GM12892 (cell line): ENCODE results near the gene NUBPL.

ENCODE experiments used
- POLR2A ChIP-seq: IDR thresholded peaks from 2 replicates; pipeline ENCODE4 v1.6.1; 2011; ENCODE audit warnings: low read depth, low read length, control low read depth
- POLR2AphosphoS5 ChIP-seq: IDR thresholded peaks from 2 replicates; pipeline ENCODE4 v1.6.1; 2011; ENCODE audit warnings: low read depth, low read length, control low read depth
- TAF1 ChIP-seq: IDR thresholded peaks from 2 replicates; pipeline ENCODE4 v1.6.1; 2011; ENCODE audit warnings: low read depth, mild to moderate bottlenecking, control low read depth, low read length, borderline replicate concordance

DNA sequence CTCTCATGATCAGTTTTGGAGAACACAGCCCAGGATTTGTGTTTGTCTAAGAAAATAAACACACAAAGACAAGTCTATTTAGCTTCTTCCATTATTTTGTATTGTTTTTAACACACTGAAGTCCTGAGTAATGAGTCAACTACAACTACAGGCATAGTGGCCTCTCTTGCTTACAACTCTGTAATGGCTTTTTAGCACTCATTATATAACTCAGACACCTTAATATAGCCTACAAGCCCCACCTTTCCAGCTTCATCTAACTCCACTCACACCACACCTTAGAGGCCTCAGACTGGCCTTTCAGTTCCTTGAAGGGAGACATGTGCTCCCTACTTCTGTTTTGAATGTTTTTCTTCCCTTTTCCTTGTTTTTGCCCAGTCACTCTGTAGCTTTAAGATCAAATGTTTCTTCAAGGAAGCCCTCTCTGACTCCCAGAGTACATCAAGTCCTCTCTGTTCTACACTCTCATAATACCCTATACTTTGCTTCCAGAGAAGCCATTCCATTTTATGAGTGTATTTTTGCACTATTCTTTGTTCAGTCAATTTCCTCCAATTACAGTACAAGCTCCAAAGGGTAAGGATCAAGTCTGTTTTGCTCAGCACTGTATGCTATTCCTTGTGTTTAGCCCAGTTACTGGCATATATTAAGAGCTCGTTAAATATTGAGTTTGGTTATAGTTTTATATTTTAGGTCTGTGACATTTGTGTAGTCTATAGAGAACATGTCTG, 282.3 kb downstream of the NUBPL start:
- TF ChIP-seq POLR2A (no peak), TAF1 (no peak), POLR2AphosphoS5 (no peak)
